ENCODE data around the gene CLCN7. TPM values are rescaled to one million over a fixed set of nuclear protein-coding genes. Genes with fewer than 3 reads are reported as not detected.

The CLCN7 gene
- polyA plus RNA-seq, 1 experiment: 15.7 TPM

DNA sequence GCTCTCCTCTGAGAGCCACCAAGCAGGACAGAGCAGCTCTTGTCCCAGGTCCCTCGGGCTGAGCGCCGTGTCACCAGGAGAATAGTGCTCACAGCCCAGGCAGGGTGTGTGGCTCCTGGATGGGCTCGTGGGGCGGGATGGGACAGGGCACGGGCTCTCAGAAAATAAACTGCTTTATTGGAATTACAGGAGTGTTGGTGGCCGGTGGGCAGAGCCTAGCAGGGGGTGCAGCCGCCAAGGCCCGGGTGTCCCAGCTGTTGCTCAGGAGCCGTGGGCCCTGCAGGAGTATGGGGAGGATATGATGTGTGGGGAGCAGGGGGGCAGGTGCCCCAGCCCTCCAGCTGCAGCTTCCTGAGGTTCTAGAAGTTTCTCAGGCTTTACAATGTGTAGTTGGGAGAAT lies 35.4 kb upstream of the CLCN7 start:
- TF ChIP-seq, protein P1, sequence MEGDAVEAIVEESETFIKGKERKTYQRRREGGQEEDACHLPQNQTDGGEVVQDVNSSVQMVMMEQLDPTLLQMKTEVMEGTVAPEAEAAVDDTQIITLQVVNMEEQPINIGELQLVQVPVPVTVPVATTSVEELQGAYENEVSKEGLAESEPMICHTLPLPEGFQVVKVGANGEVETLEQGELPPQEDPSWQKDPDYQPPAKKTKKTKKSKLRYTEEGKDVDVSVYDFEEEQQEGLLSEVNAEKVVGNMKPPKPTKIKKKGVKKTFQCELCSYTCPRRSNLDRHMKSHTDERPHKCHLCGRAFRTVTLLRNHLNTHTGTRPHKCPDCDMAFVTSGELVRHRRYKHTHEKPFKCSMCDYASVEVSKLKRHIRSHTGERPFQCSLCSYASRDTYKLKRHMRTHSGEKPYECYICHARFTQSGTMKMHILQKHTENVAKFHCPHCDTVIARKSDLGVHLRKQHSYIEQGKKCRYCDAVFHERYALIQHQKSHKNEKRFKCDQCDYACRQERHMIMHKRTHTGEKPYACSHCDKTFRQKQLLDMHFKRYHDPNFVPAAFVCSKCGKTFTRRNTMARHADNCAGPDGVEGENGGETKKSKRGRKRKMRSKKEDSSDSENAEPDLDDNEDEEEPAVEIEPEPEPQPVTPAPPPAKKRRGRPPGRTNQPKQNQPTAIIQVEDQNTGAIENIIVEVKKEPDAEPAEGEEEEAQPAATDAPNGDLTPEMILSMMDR (IDR thresholded peaks at IDR 0.05; ENCODE audit: low read depth, low read length): no peak
- CTCF ChIA-PET: no interaction called here
- Histone ChIP-seq H3K9me3 (ENCODE audit: control insufficient read depth, insufficient read depth, low read length) (peaks cover 19% of the 10 kb centered on the region), H3K4me3 (ENCODE audit: low read depth, low read length) (no peak overlapping the region), H3K27ac (ENCODE audit: low read depth, low read length) (no peak overlapping the region), H3K27me3 (ENCODE audit: control insufficient read depth, insufficient read depth, low read length) (no peaks in the 10 kb centered on the region)
- no peak for DNase-seq (ENCODE audit: low read depth, low spot score)
- POLR2A ChIA-PET: no interaction called here

DNA sequence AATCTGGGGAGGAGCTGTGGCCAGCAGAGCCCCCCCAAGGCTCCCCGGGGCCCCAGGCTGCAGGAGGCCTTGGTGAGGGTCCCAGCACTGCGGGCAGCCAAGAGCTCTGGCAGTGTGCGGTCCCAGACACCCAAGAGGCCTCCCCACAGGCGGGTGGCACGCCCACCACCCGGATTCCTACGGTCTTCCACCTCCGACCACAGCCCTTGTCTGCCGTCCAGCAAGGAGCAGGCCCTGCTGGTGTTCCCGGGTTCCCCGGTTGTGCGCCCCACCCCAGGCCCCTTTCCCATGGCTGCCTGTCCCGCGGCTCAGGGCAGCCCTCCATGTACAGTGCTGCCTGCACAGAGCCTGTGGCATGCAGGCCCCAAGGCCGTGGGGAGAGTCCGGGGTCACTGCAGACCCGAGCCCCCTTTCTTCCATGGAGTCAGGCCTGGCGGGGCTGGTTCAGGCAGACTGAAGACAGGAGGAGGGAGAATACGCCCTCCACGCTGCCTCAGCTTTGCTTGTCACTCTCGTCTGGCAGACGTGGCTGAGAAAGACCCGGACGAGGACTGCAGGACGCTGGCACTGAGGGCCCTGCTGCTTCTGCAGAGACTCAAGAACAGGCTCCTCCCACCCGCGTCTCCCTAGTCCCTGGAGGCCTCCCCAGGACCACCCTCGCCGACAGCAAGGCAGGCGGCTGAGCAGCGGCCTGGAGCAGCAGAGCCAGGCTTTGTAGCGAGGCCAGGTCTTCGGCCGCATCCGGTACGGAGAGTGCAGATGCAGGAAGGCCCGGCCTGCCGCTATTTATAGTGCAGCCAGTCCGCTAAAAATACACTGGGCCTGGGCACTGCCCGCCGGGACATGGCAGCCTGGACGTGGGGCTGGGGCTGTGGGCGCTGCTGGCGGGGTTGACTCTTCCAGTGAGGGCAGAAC lies 34.7 kb upstream of the CLCN7 start:
- H3K27ac ChIP-seq (ENCODE audit: low read depth, low read length): no peak overlapping the region
- no peak overlapping the region for H3K4me3 ChIP-seq (ENCODE audit: low read depth, low read length)
- peaks cover 19% of the 10 kb centered on the region for H3K9me3 ChIP-seq (ENCODE audit: control insufficient read depth, insufficient read depth, low read length)
- CTCF ChIA-PET: no interaction called here
- TF ChIP-seq, protein P1 (IDR thresholded peaks at IDR 0.05; ENCODE audit: low read depth, low read length): no peak
- POLR2A ChIA-PET: no interaction called here
- no peaks in the 10 kb centered on the region for H3K27me3 ChIP-seq (ENCODE audit: control insufficient read depth, insufficient read depth, low read length)
- no peak for DNase-seq (ENCODE audit: low read depth, low spot score)

DNA sequence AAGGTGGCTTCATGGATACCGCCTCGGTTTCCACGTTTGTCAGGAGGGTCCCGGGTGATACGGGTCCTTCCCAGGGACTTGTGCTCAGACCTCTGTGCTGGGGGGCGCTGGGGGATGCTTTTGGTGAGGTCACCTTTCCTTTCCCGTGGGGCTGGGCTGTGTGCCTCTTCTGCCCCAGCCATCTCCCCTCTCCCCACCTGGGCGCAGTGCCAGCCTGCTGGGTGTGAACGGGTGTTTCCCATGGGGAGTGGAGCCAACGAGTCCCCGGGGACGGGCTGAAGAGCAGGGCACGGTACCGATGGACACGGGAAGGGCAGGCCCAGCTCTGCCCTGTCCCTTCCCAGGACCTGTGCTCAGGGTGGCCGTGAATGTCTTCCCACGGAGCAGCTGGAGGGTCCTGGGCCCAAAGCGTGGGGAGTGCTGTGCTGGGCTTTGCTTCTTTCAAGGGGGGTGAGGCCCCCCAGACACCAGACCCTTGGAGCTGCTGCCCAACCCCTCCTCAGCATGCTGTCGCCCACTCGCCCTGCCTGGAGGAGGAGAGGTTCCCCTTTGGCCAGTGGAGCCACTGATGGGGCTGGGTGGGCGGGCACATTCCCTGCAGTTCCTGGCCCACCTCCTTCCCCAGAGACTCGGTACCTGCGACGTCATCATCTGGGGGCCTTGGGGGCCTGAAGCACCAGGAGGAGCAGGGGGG lies 33.8 kb upstream of the CLCN7 start:
- no peak for DNase-seq (ENCODE audit: low read depth, low spot score)
- Histone ChIP-seq H3K9me3 (ENCODE audit: control insufficient read depth, insufficient read depth, low read length) (peaks cover 11% of the 10 kb centered on the region), H3K4me3 (ENCODE audit: low read depth, low read length) (no peak overlapping the region), H3K27ac (ENCODE audit: low read depth, low read length) (no peak overlapping the region), H3K27me3 (ENCODE audit: control insufficient read depth, insufficient read depth, low read length) (no peaks in the 10 kb centered on the region)
- CTCF ChIA-PET: no interaction called here
- POLR2A ChIA-PET: no interaction called here
- TF ChIP-seq, protein P1 (IDR thresholded peaks at IDR 0.05; ENCODE audit: low read depth, low read length): no peak

DNA sequence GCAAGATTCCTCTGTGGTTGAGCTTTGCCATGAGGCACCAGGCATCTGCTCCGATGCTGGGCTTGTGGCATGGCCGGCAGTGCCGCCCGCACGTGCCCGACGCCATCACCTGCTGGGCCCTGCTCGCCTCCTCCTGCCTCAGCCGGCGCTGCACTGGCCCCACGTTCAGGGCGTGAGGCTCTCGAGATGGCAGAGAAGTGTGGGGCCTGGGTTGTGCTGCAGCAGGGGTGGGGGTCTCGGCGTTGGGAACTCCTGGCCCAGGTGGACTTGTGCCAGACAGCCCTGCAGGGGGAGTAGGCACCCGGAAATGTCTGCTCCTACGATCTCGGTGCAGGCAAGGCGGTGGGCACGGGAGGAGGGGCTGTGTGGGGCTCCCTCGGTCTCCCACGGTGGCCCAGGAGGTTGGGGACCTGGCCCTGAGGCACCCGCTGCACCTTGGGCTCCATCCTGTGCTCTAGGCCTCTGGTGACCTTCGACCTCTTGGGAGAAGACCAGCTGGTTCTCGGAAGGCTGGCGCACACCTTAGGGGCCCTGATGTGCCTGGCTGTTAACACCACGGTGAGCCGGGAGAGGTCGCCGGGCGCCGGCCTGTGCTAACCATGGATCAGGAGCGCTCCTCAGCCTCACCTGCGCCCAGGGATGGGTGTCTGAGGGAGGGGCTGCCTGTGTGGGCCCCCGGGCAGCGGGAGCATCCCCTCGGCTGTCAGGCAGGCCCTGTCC lies 31.8 kb upstream of the CLCN7 start:
- DNase-seq (ENCODE audit: low read depth, low spot score): no peak
- Histone ChIP-seq H3K4me3 (ENCODE audit: low read depth, low read length) (no peak overlapping the region), H3K27ac (ENCODE audit: low read depth, low read length) (no peak overlapping the region), H3K9me3 (ENCODE audit: control insufficient read depth, insufficient read depth, low read length) (peaks cover 6% of the 10 kb centered on the region; the same call in 1 of the 2 replicates), H3K27me3 (ENCODE audit: control insufficient read depth, insufficient read depth, low read length) (no peaks in the 10 kb centered on the region)
- TF ChIP-seq, protein P1 (IDR thresholded peaks at IDR 0.05; ENCODE audit: low read depth, low read length): no peak
- POLR2A ChIA-PET: no interaction called here
- CTCF ChIA-PET: no interaction called here

Measured in AG04450 (cell line).